Lower leg skin (tissue), 3 donors: Measurements from ENCODE around the gene DBH.

Source experiments
- CTCF ChIP-seq, 3 donors: fragments of 450-650 bp; IDR thresholded peaks; one replicate each; pipeline ENCODE4 v1.5.1; 2016; ENCODE audit warnings: antibody characterized with exemption in 3 of 3, mild to moderate bottlenecking in 3 of 3, moderate library complexity in 2 of 3
- POLR2A ChIP-seq, 2 donors: fragments of 450-650 bp; IDR thresholded peaks; one replicate each; pipeline ENCODE4 v1.6.1; 2016 to 2017; ENCODE audit warnings: antibody characterized with exemption in 2 of 2, mild to moderate bottlenecking in 1 of 2, moderate library complexity in 1 of 2

DNA sequence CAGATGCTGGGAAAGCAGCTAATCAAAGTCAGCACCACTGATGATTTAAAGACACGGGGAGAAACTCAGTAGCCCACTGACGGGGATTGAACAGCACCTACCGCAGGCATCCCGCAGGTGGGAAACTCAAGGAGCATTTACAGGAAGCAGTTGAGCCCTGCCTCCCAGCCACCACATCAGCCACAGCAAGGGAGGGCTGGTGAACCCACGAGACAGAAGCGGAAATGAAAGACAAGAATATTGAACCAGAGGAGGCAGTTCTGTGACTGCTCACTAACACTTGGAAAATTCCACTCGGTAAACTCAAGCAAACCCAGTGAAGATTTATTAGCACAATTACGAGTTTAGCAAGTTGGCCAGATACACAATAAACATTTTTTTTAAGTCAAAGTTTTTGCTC lies 16.4 kb upstream of the DBH start:
- TF ChIP-seq POLR2A (IDR thresholded peaks at IDR 0.05) (no peak), CTCF (IDR thresholded peaks at IDR 0.05) (no peak)
